ENCODE measurements around the gene AHDC1.

GRCh38 chr1:27618341-27619082, 14.6 kb upstream of the AHDC1 start:
- no peak for TF ChIP-seq POLR2A (IDR thresholded peaks at IDR 0.05)
- TF ChIP-seq CTCF (IDR thresholded peaks at IDR 0.05): no peak

All from ovary (tissue), 3 donors.